HG02678 (cell line): ENCODE results near the gene PPP1R3F.
"Not testable (repeated sequence)": the region's sequence is repeated elsewhere in the genome, so short reads cannot be mapped to it uniquely, and the experiment has no call there.

Experiments
- ATAC-seq: cut with Tn5 transposase; IDR thresholded peaks from one replicate; pipeline ENCODE4 v1.9.1; 2021; ENCODE audit warnings: mild to moderate bottlenecking, moderate library complexity; ENCODE audit not compliant: unreplicated experiment

PPP1R3F gene

DNA sequence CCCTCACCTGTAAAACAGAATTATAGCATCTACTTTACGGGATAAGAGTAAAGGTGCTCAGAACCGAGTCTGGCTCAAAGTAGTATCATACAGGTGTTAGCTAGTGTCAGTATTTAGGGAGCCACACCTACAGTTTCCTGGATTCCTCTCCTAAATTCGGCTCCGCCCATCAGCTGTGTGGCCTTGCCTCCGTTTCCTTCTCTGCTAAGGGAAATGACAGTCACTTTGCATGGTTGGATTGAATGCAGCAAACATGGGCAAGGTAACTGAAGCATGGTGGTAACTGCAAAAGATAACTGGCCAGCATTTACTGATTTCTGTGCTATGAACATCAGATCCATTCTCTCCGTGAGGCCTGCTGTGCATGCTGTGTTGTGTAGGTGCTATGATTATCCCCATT lies 2.8 kb downstream of the PPP1R3F start:
- ATAC-seq = no peak

DNA sequence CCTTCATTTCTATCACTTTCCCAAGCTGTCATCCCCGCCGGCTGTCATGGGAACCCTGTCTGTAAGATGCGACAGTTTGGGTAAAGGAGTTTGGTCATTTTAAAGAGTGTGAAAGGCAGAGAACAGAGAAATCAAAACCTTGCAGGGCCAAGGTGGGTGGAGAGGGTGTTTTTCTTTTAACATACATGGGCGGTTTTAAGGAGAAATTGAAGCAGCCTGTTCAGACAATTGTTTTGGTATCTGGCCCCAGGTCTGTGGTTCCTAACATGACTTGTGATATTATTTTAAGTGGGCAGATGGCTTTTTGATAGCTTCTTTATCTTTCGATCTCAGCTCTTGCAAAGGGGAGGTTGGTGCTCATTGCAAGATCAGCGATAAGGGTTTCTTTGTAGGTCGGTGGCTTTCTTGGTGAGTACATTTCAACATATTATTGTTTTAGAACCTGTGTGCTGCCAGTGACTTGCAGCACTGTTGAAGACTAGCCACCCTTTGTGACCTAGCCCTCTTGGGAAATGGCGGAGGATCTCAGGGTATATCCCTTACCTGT lies 3.7 kb downstream of the PPP1R3F start:
- no peak for ATAC-seq

DNA sequence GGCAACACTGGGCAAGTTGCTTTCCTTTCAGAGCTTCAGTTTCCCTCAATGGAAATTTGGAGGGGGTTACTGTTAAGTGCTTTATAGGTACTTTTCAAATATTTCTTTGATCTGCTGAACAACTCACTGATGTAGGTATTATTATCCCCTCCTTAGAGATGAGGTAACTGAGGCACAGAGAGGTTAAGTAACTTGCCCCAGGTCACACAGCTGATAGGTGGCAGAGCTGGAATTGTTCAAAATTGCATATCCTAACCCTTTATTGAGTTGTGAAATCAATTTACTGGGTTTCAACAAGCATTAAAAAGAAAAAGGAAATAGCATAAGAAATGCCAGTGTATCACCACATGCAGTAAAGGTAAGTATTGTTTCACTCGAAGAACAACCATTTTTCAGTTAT lies 6.6 kb downstream of the PPP1R3F start:
- ATAC-seq = no peak

DNA sequence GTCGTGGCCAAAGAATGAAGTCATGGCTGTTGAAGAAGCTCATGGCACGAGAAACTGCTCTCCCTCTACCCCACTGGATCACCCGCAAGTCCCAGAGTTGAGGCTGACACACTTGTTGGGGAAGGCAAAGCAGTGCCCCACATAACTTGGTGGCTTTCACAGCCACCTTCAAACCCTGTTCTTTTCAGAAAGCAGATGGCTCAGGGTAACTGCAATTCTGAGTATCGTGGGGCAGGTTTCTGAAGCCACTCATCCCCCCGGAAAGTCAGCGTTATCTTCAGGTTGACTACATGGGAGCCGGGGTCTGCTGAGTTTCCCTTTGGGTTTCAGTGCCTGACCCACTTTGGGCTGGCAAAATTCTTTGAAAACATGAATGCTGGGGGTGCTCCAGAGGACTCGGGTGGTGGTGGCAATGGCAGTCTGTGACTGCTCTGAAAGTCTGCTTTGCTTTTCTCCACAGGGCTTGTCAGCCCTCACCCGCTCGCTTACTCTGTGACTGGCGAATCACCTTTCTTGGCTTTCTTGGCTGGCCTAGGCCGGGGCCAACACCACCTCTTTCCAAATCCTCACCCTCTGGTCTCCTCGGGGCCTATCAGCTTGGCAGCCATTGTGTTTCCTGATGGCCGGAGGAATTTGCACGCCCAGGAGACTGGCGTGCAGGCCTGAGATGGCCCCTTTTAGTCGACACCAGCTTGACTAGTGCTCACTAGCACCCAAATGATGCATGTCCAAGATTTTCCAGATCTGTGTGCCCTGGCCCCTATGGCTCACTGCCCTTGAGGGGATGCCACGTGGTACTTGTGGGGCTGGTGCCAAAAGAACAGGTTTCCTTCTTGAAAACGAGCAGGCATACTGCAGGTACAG lies 7.3 kb downstream of the PPP1R3F start:
- ATAC-seq = no peak

GRCh38 chrX:49277535-49277830 lies 7.9 kb downstream of the PPP1R3F start:
- no peak for ATAC-seq

- ATAC-seq = no peak
Measured at GRCh38 chrX:49278081-49278480, 8.5 kb downstream of the PPP1R3F start.

GRCh38 chrX:49282647-49283011 lies 13.0 kb downstream of the PPP1R3F start:
- no peak for ATAC-seq

DNA sequence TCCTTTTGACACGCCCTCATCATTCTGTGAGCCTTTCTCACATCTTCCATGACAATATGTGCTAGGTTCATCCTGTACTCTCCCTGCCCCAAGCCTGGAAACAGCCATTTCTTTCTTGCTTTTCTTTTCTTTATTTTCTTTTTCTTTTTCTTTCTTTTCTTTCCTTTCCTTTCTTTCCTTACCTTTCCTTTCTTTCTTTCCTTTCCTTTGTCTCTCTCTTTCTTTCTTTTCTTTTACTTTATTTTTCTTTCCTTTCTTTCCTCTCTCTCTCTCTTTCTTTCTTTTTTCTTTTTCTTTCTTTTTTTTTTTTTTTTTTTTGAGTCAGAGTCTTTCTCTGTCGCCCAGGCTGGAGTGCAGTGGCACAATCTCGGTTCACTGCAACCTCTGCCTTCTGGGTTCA lies 14.6 kb downstream of the PPP1R3F start:
- ATAC-seq = no peak

DNA sequence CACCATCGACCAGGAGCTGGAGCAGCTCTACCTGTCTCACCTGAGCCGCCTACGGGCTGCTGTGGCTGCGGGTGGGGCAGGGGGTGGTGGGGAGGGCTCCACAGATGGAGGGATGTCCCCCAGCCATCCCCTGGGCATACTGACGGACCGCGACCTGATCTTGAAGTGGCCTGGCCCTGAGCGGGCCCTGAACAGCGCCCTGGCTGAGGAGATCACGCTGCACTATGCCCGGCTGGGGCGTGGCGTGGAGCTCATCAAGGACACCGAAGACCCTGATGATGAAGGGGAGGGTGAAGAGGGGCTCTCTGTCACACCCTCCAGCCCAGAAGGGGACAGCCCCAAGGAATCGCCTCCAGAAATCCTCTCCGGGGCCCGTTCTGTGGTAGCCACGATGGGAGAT lies 16.5 kb downstream of the PPP1R3F start:
- no peak for ATAC-seq

DNA sequence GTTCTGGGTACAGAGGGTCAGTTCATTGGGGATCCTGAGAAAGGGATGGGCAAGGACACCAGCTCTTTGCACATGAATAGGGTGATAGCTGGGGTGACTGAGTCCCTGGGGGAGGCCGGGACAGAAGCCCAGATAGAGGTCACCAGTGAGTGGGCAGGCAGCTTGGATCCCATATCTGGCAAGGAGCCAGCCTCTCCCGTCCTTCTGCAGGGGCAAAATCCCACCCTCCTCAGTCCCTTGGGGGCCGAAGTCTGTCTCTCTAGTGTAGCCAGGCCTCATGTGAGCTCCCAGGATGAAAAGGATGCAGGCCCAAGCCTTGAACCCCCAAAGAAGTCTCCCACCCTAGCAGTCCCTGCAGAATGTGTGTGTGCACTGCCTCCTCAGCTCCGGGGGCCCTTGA lies 17.0 kb downstream of the PPP1R3F start:
- no peak for ATAC-seq

- ATAC-seq = no peak
Measured at GRCh38 chrX:49287665-49288064, 18.1 kb downstream of the PPP1R3F start.

DNA sequence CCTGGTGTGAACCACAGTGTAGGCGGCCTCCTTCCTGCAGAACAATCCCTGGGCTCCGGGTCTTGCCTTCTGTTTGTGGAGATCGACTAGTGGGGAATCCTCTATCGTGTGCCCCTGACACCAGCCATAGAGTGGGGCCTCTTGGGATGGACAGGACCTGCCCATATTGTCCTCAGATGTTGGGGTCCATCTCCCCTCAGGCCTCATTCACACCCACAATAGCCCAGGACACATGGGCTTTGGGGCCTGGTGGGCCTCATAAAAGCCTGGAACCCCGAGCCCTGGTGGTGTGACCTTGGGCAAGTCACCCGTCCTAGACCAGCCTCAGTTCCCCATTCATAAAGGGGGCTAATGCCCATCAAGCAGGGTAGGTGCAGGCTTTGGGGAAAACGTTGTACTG lies 20.6 kb downstream of the PPP1R3F start:
- no peak for ATAC-seq

- ATAC-seq = no peak
Measured at GRCh38 chrX:49291615-49292337, 22.2 kb downstream of the PPP1R3F start.

DNA sequence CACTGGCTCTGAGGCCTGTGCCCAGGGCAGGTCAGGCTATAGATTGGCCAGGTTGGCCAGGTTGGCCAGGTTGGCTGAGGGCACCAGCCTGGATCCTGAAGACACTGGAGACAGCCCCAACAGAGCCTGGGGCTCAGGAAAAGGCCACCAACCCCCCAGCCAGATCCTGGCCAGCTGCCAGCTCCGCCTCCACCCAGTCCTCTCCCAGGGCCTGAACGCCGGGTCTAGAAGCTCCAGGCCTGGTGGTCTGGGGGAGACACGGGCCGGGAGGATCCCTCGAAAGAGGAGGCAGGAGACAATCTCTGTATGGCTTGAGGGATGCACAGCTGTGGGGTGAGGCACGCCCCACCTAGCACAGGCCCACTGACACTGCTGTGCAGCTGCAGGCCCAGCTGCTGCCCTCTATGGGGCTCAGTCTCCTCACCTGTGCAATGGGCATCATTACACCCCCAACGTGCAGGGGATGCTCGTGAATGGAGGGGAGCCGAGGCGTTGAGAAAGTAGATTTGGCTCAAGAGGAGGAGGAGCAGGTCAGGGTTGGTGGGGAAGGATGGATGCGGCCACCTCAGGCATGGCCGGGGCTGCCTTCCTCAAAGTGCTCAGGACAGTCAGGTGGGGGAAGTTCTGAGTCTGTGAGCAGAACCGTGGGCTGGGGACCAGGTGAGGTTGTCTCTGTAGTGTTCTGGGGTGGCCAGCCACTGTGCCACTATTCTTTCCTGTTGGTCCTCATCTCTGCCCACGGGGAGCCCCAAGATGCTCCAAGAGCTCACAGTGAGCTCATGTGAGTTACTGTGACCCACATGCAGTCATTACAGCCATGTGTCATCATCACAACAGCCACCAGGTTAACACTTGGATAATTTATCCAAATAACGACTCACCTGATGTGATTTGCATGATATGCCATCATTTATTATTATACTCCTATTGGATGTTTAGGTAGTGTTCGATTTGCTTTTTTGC lies 23.1 kb downstream of the PPP1R3F start:
- ATAC-seq = no peak

DNA sequence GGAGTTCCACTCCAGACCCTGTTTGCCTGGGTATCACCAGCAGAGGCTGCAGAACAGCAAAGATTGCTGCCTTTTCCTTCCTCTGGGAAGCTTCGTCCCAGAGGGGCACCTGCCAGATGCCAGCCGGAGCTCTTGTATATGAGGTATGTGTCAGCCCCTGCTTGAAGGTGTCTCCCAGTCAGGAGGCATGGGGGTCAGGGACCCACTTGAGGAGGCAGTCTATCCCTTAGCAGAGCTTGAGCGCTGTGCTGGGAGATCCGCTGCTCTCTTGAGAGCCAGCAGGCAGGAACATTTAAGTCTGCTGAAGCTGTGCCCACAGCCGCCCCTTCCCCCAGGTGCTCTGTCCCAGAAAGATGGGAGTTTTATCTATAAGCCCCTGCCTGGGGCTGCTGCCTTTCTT lies 29.7 kb downstream of the PPP1R3F start:
- not testable (repeated sequence) for ATAC-seq

GRCh38 chrX:49300703-49301102 lies 31.1 kb downstream of the PPP1R3F start:
- no peak for ATAC-seq

DNA sequence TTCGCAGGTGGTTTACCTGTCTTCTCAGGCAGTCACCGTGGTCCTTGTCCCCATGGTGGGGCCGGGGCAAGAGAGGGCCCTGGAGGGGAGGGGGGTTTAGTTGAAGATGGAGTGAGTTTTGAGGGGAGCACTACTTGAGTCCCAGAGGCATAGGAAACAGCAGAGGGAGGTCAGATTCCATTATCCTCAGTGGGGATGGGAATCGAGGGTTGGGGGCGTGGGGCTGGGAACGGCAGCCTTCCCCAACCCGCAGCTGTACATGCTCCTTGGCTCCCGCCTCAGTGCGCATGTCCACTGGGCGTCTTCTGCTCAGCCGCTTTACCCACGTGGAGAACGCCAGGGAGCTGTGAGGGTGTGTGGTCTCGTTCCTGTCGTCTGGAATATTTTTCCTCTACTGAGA lies 33.8 kb downstream of the PPP1R3F start, which contains the start of gene GAGE10:
GAGE10 (plus strand) TSS at position 301 of the 400 bp plus-strand sequence. CDS start 1,214 bp downstream, outside the sequence.
- no peak for ATAC-seq

DNA sequence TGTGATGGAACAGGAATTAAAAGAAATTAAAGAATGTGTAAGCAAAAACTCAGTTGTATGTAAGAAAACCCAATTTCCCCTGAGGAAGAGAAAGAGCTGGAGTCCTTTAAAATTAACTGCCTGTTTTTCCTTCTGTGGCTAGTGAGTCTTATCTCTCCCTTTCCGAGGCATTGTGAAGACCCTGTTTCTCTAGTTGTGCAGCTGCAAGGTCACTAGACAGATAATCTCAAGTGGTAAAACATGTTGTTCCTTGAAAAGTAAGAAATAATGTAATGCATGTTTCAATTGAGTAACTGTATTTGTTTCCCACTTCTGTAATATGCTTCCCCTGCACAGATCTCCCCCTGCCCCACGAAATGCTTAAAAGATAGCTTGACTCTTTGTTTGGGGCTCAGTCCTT lies 38.2 kb downstream of the PPP1R3F start:
- ATAC-seq = not testable (repeated sequence)

DNA sequence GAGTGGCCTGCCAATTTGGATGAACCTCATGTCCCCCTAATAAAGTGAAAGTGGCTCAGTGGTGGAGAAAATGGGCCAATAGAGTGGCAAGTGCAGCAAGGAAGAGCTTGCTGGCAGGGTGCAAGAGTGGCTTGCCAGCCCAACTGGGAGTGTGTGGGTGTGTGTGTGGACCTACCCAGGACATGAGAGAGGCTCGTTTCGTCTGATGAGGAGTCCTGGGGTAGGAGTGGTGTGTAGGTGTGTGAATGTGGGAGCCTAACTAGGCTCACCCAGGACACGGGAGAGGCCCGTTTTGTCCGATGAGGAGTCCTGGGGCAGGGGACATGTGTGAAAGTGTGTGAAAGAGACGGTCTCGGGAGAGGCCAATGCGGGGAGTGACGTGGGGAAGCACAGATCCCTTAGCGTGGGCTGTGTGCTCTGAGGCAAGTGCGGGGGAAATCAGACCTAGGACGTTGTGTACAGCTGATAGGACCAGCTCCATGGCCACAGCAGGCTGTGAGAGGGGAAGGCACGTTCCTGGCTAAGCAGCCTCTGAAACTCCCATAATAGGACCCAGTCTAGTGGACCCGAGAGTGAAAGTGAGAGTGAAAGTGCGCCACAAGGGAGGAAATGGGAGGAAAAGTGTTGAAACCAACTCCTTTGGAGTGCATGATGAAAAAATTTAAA lies 39.1 kb downstream of the PPP1R3F start:
- no peak for ATAC-seq

- ATAC-seq = no peak
Measured at GRCh38 chrX:49309401-49309981, 39.9 kb downstream of the PPP1R3F start.
